G401.6 (cell line): ENCODE measurements around the gene ZNF44.
"Not testable (repeated sequence)": the region's sequence is repeated elsewhere in the genome, so short reads cannot be mapped to it uniquely, and the experiment has no call there.

Experiments used
- FAIRE-seq: peaks from 2 replicates; lab custom pipeline; 2012; peaks lifted over from hg19 to GRCh38; lab: Jason Lieb, UNC

Gene ZNF44

GRCh38 chr19:12294249-12295158 lies at the start of gene ZNF44:
Gene ZNF44 (minus strand): TSS chr19:12294883. CDS start chr19:12294694, 189 bp downstream.
- FAIRE-seq, result peak; percentile 96

GRCh38 chr19:12333162-12334159 lies 38.8 kb upstream of the ZNF44 start, which contains the start of gene ZNF563:
Gene ZNF563 (minus strand): TSS chr19:12333633. CDS start chr19:12333482, 151 bp downstream.
- no peak for FAIRE-seq

- no peak for FAIRE-seq
These were observed 36.7 kb upstream of the ZNF44 start for GRCh38 chr19:12331211-12331941.

GRCh38 chr19:12330340-12330739 lies 35.7 kb upstream of the ZNF44 start:
- no peak for FAIRE-seq

- FAIRE-seq, result no peak
These were observed 31.0 kb upstream of the ZNF44 start for GRCh38 chr19:12325690-12326089.

- FAIRE-seq, result no peak
These were observed 24.2 kb upstream of the ZNF44 start for GRCh38 chr19:12318782-12319413.

DNA sequence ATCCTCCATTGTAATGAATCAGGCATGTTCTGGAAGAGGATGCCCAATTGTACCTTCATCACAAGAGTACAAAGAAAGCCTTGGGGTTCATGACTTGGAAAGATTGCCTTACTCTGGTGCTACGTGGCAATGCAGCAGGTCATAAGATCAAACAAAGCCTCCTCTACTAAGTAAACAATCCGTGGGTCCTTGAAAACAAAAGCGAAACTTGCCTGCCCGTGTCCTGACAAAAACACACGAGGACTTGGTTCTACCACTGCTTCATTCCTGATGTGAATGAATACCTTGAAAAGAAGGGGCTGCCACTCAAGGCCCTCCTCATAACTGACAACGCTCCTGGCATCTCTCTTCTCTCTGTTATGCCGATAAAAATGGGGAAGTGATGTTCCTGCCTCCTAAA lies 19.9 kb upstream of the ZNF44 start:
- FAIRE-seq, result no peak

DNA sequence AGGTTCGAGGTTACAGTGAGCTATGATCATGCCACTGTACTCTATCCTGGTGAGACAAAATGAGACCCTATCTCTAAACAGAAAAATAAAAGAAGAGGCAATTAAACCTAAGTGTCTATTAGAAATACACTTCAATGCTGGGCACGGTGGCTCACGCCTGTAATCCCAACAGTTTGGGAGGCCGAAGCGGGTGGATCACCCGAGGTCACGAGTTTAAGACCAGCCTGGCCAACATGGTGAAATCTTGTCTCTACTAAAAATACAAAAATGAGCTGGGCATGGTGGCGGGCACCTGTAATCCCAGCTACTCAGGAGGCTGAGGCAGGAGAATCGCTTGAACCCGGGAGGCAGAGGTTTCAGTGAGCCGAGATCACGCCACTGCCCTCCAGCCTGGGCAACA lies 14.2 kb upstream of the ZNF44 start:
- not testable (repeated sequence) for FAIRE-seq

- FAIRE-seq, result no peak
These were observed 508 bp upstream of the ZNF44 start for GRCh38 chr19:12295191-12295590.

GRCh38 chr19:12293777-12294248 lies 870 bp downstream of the ZNF44 start:
- no peak for FAIRE-seq

GRCh38 chr19:12289790-12290065 lies 5.0 kb downstream of the ZNF44 start:
- FAIRE-seq, result no peak

- no peak for FAIRE-seq
These were observed 6.7 kb downstream of the ZNF44 start for GRCh38 chr19:12287958-12288500.

DNA sequence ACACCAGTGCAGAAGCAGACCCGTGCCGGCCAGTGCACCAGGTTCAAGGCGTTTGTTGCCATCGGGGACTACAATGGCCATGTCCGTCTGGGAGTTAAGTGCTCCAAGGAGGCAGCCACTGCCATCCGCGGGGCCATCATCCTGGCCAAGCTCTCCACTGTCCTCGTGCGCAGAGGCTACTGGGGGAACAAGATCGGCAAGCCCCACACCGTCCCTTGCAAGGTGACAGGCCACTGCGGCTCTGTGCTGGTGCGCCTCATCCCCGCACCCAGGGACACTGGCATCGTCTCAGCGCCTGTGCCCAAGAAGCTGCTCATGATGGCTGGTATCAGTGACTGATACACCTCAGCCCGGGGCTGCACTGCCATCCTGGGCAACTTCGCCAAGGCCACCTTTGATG lies 10.1 kb downstream of the ZNF44 start:
- FAIRE-seq, result no peak

- no peak for FAIRE-seq
These were observed 10.5 kb downstream of the ZNF44 start for GRCh38 chr19:12284226-12284625.

GRCh38 chr19:12278713-12279112 lies 16.0 kb downstream of the ZNF44 start:
- FAIRE-seq, result no peak

- FAIRE-seq, result no peak
These were observed 21.4 kb downstream of the ZNF44 start for GRCh38 chr19:12272980-12273901.

- FAIRE-seq, result no peak
These were observed 22.3 kb downstream of the ZNF44 start for GRCh38 chr19:12272386-12272785.

GRCh38 chr19:12270854-12271253 lies 23.8 kb downstream of the ZNF44 start:
- FAIRE-seq, result no peak

DNA sequence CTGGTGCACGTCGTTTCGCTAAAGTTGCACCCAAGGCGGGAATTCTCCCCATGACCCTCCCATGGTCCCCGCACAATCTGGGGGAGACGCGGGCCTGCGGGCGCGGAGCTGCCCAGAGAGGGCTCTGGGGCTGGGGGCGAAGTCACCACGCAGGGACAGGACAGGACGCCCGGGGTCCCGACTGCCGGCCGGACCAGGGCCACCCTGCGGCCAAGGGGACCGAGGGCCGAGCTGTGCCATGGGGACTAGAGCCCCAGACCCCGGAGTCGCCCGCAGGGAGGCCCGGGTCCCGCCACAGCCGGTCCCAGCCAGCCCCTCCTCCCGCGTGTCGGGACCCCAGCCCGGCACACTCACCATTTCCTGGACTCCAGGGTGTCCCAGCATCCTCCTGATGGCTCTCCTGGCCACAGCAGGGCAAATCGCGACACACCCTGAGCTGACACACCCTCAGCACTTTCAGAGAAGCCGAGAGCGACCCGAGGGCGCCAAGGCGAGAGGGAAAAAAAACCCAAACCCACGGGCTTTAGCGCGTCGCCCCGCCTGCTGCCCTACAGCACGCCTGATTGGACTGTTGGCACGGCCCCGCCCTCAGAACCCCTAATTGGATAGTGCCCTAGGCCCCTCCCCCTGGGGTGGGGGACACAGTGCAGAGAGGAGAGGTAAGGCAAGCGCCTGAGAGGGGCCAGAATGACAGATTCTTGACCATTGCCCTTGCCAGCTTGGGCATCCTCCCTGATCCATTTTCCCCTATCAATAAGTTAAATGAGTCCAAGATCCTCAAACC lies 28.6 kb downstream of the ZNF44 start:
- FAIRE-seq, result no peak
